SH-SY5Y (cell line): ENCODE data around the gene TOGARAM1.

Source experiments
- GATA2 ChIP-seq: IDR thresholded peaks from 2 replicates; pipeline ENCODE4 v1.6.1; 2011; ENCODE audit warnings: mild to moderate bottlenecking, low read depth, low read length
- GATA3 ChIP-seq: IDR thresholded peaks from 2 replicates; pipeline ENCODE4 v1.6.1; 2011; ENCODE audit warnings: low read depth, mild to moderate bottlenecking, low read length, moderate library complexity

GRCh38 chr14:45089813-45090212, 127.8 kb downstream of the TOGARAM1 start:
- TF ChIP-seq GATA2 (no peak), GATA3 (no peak)
